NCI-H446 treated with DMSO at 0.1 percent for 48 hours (cell line): ENCODE measurements around the gene GON7.

Experiments
- DNase-seq: peaks from one replicate; lab custom pipeline; 2025; lab: John Stamatoyannopoulos, UW

GON7 gene

GRCh38 chr14:93156693-93157369 lies 50.0 kb downstream of the GON7 start:
- DNase-seq = no peak

GRCh38 chr14:93155667-93156066 lies 51.2 kb downstream of the GON7 start:
- DNase-seq = no peak

GRCh38 chr14:93153121-93153520 lies 53.7 kb downstream of the GON7 start:
- no peak for DNase-seq
